ENCODE data around the gene DNMBP.

GRCh38 chr10:99945263-99945662 is 64.5 kb downstream of the DNMBP start:
- TF ChIP-seq POLR2AphosphoS5 (IDR thresholded peaks at IDR 0.05; ENCODE audit: low read depth) (no peak), CTCF (conservative IDR thresholded peaks at IDR 0.05; ENCODE audit: low read depth in 2 of 2) (no peak), REST (IDR thresholded peaks at IDR 0.05; ENCODE audit: unreplicated experiment) (no peak), EZH2 (IDR thresholded peaks at IDR 0.05; ENCODE audit: low read depth, unreplicated experiment) (no peak), EZH2phosphoT487 (IDR thresholded peaks at IDR 0.05; ENCODE audit: unreplicated experiment) (no peak), STAT1 (IDR thresholded peaks at IDR 0.05; ENCODE audit: unreplicated experiment) (no peak), ZNF331 (CRISPR knock-in tag; IDR thresholded peaks at IDR 0.05; ENCODE audit: low read depth) (no peak)

All from GM23338 (cell line).